PC-3 (cell line): ENCODE data around the gene MAP7. TPM values are rescaled to one million over a fixed set of nuclear protein-coding genes. Genes with fewer than 3 reads are reported as not detected.
"Not testable (repeated sequence)": the region's sequence is repeated elsewhere in the genome, so short reads cannot be mapped to it uniquely, and the experiment has no call there.

ENCODE experiments used
- ATAC-seq: fragments of 200-7000 bp; cut with Tn5 transposase; 2 replicates; pipeline ENCODE4 v1.9.1; 2020; ENCODE audit warnings: mild to moderate bottlenecking, moderate library complexity
- BruUV-seq: library from RNA; stranded (reverse); fragments of 400-500 nt; replicated peaks from 2 replicates; lab custom pipeline; 2021; lab: Mats Ljungman, UMichigan
- CTCF ChIA-PET: fragments of 300-600 bp; sonication (Branson Sonifier 250); formaldehyde crosslinking; loops from one replicate; lab custom pipeline; 2022; ENCODE audit warnings: antibody characterized with exemption; lab: Charles Lee
- POLR2A ChIA-PET: fragments of 300-600 bp; sonication (Branson Sonifier 250); formaldehyde crosslinking; loops from one replicate; lab custom pipeline; 2022; ENCODE audit warnings: antibody characterized with exemption; ENCODE audit not compliant: unreplicated experiment; lab: Charles Lee
- DNase-seq: peaks from one replicate; pipeline ENCODE4 v3.0.0-alpha.2; 2015
- H2AFZ ChIP-seq: fragments of 300-600 bp; sonication (generic); 2 replicates; pipeline ENCODE4 v1.6.0; 2016; ENCODE audit warnings: antibody characterized with exemption, low read length
- H3F3A ChIP-seq: fragments of 300-600 bp; sonication (generic); one replicate; pipeline ENCODE4 v1.6.0; 2017; ENCODE audit warnings: antibody characterized with exemption, low read length, control low read depth, mild to moderate bottlenecking; ENCODE audit not compliant: unreplicated experiment
- H3K27ac ChIP-seq: fragments of 300-600 bp; sonication (generic); 2 replicates; pipeline ENCODE4 v1.5.1; 2016; ENCODE audit warnings: mild to moderate bottlenecking, low read length
- H3K27me3 ChIP-seq: fragments of 300-600 bp; sonication (generic); 2 replicates; pipeline ENCODE4 v1.6.1; 2016; ENCODE audit warnings: low read length, mixed read lengths
- H3K36me3 ChIP-seq: fragments of 300-600 bp; sonication (generic); 2 replicates; pipeline ENCODE4 v1.6.1; 2016; ENCODE audit warnings: low read depth, mixed run types, low read length, mixed read lengths
- H3K4me1 ChIP-seq: fragments of 300-600 bp; sonication (generic); 2 replicates; pipeline ENCODE4 v1.5.1; 2016; ENCODE audit warnings: low read length; ENCODE audit not compliant: insufficient read depth
- H3K4me2 ChIP-seq: fragments of 300-600 bp; sonication (generic); 2 replicates; pipeline ENCODE4 v1.6.0; 2016; ENCODE audit warnings: low read length
- H3K4me3 ChIP-seq: fragments of 300-600 bp; sonication (generic); 2 replicates; pipeline ENCODE4 v1.5.1; 2016; ENCODE audit warnings: mild to moderate bottlenecking, low read length, mixed read lengths
- H3K79me2 ChIP-seq: fragments of 300-600 bp; sonication (generic); 2 replicates; pipeline ENCODE4 v1.6.1; 2017; ENCODE audit warnings: low read length, mixed read lengths
- H3K9ac ChIP-seq: fragments of 300-600 bp; sonication (generic); 2 replicates; pipeline ENCODE4 v1.6.0; 2016; ENCODE audit warnings: mild to moderate bottlenecking, low read length
- H3K9me2 ChIP-seq: fragments of 300-600 bp; sonication (generic); replicated peaks from 2 replicates; pipeline ENCODE4 v1.6.1; 2016; ENCODE audit warnings: mixed run types, low read length, mixed read lengths
- H3K9me3 ChIP-seq: fragments of 300-600 bp; sonication (generic); 2 replicates; pipeline ENCODE4 v1.6.1; 2016; ENCODE audit warnings: low read length, mixed read lengths
- H4K20me1 ChIP-seq: fragments of 300-600 bp; sonication (generic); 2 replicates; pipeline ENCODE4 v1.6.1; 2016; ENCODE audit warnings: low read length, mixed read lengths
- EZH2 ChIP-seq: fragments of 300-600 bp; sonication (generic); IDR thresholded peaks from one replicate; pipeline ENCODE4 v1.6.1; 2017; ENCODE audit warnings: antibody characterized with exemption, mild to moderate bottlenecking, low read length; ENCODE audit not compliant: unreplicated experiment
- EZH2phosphoT487 ChIP-seq: fragments of 300-600 bp; sonication (generic); IDR thresholded peaks from 2 replicates; pipeline ENCODE4 v1.6.1; 2018; ENCODE audit warnings: mild to moderate bottlenecking, antibody characterized with exemption, low read length, borderline replicate concordance
- intact Hi-C: fragments of 100-400 bp; cut with micrococcal nuclease; formaldehyde crosslinking; loops from 2 replicates; pipeline ENCODE4 v1.9.0; 2023
- total RNA-seq: library from RNA; depleted of rRNA; stranded (reverse); fragments of >200 nt; gene quantifications from 2 replicates; pipeline ENCODE4 v1.2.3, GENCODE V29; 2014
- TF ChIP-seq, protein P1 (sequence below): fragments of 300-600 bp; sonication (generic); conservative IDR thresholded peaks from 2 replicates; pipeline ENCODE4 v1.5.1; 2017; ENCODE audit warnings: antibody characterized with exemption, low read depth, mild to moderate bottlenecking, low read length

MAP7 gene
- total RNA-seq, 1 experiment from 2014 or later = 13.9 TPM

DNA sequence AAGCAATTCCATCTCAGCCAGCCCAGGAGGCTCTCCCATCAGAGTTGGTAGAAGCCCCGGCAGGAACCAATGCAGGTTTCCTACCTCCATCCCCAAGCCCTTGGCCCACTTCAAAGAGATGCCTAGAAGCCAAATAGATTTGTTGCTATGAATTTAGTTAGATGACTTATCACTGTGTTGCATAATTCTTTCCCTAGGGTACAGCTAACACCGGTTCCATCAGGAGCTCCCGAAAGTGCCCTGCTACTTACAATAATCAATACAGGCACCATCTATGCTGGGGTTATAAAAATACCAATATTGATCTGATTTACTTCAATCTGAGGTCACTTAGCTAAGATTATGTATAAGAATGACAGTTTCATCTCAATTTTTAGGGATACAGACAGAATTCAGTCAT is 113.0 kb downstream of the MAP7 start:
- no peaks in the 10 kb centered on the region for H3K27me3 ChIP-seq
- no peak for DNase-seq
- H3K36me3 ChIP-seq = no peaks in the 10 kb centered on the region
- H4K20me1 ChIP-seq = no peaks in the 10 kb centered on the region
- no peak overlapping the region for H2AFZ ChIP-seq
- no peaks in the 10 kb centered on the region for H3K9me2 ChIP-seq
- ATAC-seq = no peak
- intact Hi-C loops = no loop called here
- TF ChIP-seq, protein P1, sequence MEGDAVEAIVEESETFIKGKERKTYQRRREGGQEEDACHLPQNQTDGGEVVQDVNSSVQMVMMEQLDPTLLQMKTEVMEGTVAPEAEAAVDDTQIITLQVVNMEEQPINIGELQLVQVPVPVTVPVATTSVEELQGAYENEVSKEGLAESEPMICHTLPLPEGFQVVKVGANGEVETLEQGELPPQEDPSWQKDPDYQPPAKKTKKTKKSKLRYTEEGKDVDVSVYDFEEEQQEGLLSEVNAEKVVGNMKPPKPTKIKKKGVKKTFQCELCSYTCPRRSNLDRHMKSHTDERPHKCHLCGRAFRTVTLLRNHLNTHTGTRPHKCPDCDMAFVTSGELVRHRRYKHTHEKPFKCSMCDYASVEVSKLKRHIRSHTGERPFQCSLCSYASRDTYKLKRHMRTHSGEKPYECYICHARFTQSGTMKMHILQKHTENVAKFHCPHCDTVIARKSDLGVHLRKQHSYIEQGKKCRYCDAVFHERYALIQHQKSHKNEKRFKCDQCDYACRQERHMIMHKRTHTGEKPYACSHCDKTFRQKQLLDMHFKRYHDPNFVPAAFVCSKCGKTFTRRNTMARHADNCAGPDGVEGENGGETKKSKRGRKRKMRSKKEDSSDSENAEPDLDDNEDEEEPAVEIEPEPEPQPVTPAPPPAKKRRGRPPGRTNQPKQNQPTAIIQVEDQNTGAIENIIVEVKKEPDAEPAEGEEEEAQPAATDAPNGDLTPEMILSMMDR = no peak
- TF ChIP-seq EZH2phosphoT487 (no peak), EZH2 (no peak)
- H3K9ac ChIP-seq = no peak overlapping the region
- POLR2A ChIA-PET = no interaction called here
- BruUV-seq = no TSS peak
- H3K9me3 ChIP-seq = no peaks in the 10 kb centered on the region
- no peaks in the 10 kb centered on the region for H3K4me1 ChIP-seq
- CTCF ChIA-PET = no interaction called here
- H3K27ac ChIP-seq = no peak overlapping the region
- no peak overlapping the region for H3K4me2 ChIP-seq
- no peaks in the 10 kb centered on the region for H3F3A ChIP-seq
- H3K4me3 ChIP-seq = no peak overlapping the region
- no peaks in the 10 kb centered on the region for H3K79me2 ChIP-seq

DNA sequence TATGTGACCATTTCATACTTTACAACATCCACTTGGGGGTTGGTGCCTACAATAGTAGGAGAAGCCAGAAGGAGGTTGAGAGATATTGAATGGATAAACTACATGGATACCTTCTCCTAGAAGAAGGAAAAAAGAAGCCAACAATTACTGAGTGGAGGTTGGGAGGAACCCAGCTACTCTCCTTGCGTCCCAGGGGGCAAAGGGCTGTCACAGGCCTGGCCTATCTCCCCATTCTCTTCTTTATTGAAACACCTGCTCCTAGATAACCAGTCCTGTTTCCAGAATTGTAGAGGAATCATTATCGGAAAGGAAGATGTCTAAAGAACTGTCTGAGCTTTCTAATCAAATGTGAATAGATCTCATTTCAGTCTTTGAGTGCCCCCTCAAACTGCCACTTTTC is 115.1 kb downstream of the MAP7 start:
- CTCF ChIA-PET = no interaction called here
- no peak overlapping the region for H2AFZ ChIP-seq

DNA sequence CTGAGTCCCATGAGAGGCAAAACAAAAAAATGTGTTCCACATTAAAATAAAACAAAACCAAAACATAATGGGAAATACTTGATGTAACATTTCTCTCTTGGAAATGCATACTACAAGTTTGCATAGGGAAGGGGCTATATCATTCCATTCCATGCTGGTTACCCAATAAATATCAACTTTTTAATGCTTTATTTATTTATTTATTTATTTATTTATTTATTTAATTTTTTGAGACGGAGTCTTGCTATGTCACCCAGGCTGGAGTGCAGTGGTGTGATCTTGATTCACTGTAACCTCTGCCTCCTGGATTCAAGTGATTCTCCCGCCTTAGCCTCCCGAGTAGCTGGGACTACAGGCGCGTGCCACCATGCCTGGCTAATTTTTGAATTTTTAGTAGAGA is 118.9 kb downstream of the MAP7 start:
- BruUV-seq, H3K27me3 ChIP-seq, H3K4me3 ChIP-seq, DNase-seq, H3F3A ChIP-seq, H3K27ac ChIP-seq, H3K79me2 ChIP-seq, intact Hi-C loops, H3K9ac ChIP-seq, H3K9me3 ChIP-seq, POLR2A ChIA-PET, H4K20me1 ChIP-seq, H3K4me1 ChIP-seq, H3K36me3 ChIP-seq, H3K4me2 ChIP-seq, H2AFZ ChIP-seq, CTCF ChIA-PET, ATAC-seq, H3K9me2 ChIP-seq: not testable (repeated sequence)

More for the DNA sequence above, 115.1 kb downstream of the MAP7 start:
- no peaks in the 10 kb centered on the region for H3K36me3 ChIP-seq
- no TSS peak for BruUV-seq
- H3K9ac ChIP-seq = no peak overlapping the region
- no peaks in the 10 kb centered on the region for H3K4me1 ChIP-seq
- TF ChIP-seq EZH2 = no peak
- TF ChIP-seq EZH2phosphoT487 = no peak
- no peaks in the 10 kb centered on the region for H3K79me2 ChIP-seq
- DNase-seq (no peak), ATAC-seq (no peak)
- no peak overlapping the region for H3K4me3 ChIP-seq
- no peaks in the 10 kb centered on the region for H3F3A ChIP-seq
- H3K27ac ChIP-seq = no peak overlapping the region
- H3K9me2 ChIP-seq = no peaks in the 10 kb centered on the region
- no peaks in the 10 kb centered on the region for H4K20me1 ChIP-seq
- intact Hi-C loops = no loop called here
- no peak overlapping the region for H3K4me2 ChIP-seq
- POLR2A ChIA-PET = no interaction called here
- no peaks in the 10 kb centered on the region for H3K9me3 ChIP-seq
- no peaks in the 10 kb centered on the region for H3K27me3 ChIP-seq
